Testis (tissue), 2 donors: ENCODE data around the gene IL9R.
"Not testable (repeated sequence)": the region's sequence is repeated elsewhere in the genome, so short reads cannot be mapped to it uniquely, and the experiment has no call there.

Source experiments
- POLR2A ChIP-seq: fragments of 450-650 bp; IDR thresholded peaks from one replicate; pipeline ENCODE4 v1.6.1; 2017; ENCODE audit warnings: antibody characterized with exemption, mild to moderate bottlenecking, moderate library complexity
- TF ChIP-seq, protein P1 (sequence below), 3 experiments: fragments of 450-650 bp in 2 of 3; fragments of 200-600 bp in 1 of 3; sonication (generic) in 1 of 3; IDR thresholded peaks; one replicate each; pipeline ENCODE4 v1.5.1; 2016 to 2019; ENCODE audit warnings: antibody characterized with exemption in 3 of 3, mild to moderate bottlenecking in 2 of 3, moderate library complexity in 1 of 3

DNA sequence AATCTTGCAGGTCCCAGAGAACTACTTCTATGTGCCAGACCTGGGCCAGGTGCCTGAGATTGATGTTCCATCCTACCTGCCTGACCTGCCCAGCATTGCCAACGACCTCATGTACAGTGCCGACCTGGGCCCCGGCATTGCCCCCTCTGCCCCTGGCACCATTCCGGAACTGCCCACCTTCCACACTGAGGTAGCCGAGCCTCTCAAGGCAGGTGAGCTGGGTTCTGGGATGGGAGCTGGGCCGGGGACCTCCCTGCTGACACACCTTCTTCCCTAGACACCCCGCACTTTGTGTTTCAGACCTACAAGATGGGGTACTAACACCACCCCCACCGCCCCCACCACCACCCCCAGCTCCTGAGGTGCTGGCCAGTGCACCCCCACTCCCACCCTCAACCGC, 25.5 kb downstream of the IL9R start:
- TF ChIP-seq, protein P1, sequence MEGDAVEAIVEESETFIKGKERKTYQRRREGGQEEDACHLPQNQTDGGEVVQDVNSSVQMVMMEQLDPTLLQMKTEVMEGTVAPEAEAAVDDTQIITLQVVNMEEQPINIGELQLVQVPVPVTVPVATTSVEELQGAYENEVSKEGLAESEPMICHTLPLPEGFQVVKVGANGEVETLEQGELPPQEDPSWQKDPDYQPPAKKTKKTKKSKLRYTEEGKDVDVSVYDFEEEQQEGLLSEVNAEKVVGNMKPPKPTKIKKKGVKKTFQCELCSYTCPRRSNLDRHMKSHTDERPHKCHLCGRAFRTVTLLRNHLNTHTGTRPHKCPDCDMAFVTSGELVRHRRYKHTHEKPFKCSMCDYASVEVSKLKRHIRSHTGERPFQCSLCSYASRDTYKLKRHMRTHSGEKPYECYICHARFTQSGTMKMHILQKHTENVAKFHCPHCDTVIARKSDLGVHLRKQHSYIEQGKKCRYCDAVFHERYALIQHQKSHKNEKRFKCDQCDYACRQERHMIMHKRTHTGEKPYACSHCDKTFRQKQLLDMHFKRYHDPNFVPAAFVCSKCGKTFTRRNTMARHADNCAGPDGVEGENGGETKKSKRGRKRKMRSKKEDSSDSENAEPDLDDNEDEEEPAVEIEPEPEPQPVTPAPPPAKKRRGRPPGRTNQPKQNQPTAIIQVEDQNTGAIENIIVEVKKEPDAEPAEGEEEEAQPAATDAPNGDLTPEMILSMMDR (IDR thresholded peaks at IDR 0.05), result not testable (repeated sequence)
- TF ChIP-seq POLR2A, result not testable (repeated sequence)
